ENCODE measurements around the gene ZNF624.
A peak's percentile ranks its signal among the peaks of the same experiment; 100 is the strongest.
"Not testable (repeated sequence)": the region's sequence is repeated elsewhere in the genome, so short reads cannot be mapped to it uniquely, and the experiment has no call there.

Gene ZNF624

DNA sequence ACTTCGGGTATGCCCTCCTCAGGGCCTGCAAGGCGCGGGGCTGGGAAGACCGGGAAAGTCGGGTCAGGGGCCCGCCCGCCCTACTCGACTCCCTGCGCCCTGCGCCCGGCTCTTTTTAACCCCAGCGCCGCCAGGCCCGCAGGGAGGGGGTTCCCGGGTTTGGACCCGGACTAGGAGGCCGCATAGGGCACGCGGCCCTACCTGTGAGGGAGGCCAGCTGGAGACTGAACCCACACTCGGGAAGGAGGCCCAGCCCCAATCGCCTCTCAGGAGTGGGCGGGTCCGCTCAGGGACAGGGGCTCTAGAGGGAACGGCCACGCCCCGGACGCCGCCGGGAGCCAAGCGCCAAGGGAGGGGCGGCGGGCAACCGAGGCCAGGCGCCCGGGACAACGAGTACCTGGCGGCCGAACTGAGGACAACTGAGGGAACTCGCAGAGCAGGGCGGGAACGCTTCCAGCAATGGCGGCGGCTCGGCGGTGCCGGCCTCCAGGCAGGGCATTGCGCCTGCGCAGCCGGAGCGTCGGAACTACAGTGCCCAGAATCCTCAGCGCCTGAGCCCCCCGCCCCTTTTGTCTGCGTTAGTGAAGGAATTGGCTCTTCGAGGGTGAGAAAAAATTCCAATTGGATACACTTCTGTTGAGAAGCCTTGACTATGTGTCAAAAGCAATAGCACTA lies at the start of gene ZNF624:
Gene ZNF624, minus strand, starts transcription at position 484 of the 675 bp plus-strand sequence.
- peak; percentile 87 for DNase-seq (ENCODE audit: low spot score)

DNA sequence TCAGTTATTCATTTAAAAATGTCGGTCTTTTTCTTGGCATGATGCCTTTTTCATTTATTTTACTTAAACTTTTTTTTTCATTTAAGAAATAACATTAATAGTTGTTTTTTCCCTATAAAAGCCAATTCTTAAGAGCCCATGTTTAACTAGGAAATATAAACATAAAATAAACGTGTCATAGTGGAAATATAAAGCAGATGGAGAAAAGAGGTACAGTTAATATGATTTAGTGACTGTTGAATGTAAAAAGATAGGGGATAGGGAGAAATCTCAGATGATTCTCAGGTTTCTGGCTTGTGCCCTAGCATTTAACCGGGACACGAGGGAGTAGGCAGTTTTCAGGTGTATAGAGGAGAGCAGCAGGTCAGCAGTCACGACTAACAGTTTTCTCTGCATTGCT lies 44.0 kb upstream of the ZNF624 start:
- DNase-seq (ENCODE audit: low spot score), result not testable (repeated sequence)

DNA sequence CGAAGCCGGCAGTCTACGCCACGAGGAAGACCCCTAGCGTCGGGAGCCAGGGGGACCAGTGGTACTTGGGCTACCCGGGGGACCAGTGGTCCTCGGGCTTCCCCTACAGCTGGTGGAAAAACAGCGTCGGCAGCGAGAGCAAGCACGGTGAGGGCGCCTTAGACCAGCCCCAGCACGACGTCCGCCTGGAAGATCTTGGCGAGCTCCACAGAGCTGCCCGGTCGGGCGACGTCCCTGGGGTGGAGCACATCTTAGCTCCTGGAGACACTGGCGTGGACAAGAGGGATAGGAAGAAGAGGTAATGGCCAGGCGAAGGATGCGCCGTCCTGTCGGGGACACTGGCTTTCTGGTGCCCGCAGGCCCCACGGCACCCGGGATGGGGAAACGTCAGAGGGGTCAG lies 36.8 kb upstream of the ZNF624 start:
- DNase-seq (ENCODE audit: low spot score), result not testable (repeated sequence)

DNA sequence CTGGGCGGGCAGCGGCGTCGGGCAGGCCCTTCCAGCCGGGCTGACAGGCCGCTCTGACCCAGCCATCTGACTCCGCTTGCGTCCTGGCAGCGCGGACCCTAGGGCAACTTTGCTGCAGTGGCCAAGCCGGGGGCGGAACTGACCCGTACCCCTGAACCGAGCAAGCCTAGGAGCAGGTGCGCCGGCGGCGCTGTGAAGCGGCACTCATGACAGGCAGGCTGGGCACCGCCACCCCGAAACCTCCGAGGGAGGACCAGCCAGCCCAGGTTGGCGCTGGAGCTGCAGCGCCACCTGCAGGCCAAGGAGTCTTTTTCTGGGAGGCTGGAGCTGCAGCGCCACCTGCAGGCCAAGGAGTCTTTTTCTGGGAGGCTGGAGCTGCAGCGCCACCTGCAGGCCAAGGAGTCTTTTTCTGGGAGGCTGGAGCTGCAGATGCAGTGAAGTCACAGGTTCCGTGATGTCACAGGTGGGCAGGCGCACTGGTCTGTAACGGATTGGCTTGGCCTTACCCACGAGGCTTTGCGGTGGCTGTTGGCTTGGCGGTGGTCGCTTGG lies 36.2 kb upstream of the ZNF624 start, which contains the start of gene CCDC144A:
Gene CCDC144A, plus strand, starts transcription at position 511 of the 551 bp plus-strand sequence. CDS start 160 bp downstream, outside the sequence.
- DNase-seq (ENCODE audit: low spot score), result peak; percentile 60

DNA sequence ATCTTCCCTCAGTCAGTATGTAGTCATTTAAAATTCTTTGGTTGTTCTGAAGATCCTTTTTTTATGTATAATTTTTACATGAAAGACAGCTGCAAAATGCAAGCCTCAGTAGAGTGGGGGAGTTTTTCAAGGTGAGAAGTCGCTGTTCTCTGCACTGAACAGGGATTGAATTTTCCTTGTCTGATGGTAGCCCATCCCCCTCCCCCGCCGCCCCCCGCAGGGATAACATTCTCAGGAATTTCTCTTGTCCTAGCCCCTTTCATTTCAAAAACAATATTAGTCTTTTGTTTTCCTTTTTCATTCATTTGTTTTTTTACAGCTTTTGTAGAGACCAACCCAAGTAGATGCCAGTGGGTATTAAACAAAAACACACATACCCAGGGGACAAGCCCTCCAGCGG lies 33.5 kb upstream of the ZNF624 start:
- not testable (repeated sequence) for DNase-seq (ENCODE audit: low spot score)

DNA sequence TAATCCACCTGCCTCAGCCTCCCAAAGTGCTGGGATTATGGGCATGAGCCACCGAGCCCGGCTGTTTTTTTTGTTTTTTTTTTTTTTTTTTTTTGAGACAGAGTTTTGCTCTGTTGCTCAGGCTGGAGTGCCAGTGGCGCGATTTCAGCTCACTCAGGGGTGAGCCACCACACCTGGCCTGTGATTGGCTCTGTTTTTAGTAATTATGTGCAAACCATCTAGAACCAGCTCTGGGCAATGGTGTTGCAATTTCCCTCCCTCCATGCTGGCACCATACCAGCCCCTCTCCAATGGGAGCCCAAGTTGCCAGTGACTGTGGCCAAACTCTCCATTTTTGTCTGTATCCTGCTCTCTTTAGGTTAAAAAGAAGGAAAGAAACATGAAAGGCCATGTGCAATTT lies 32.4 kb upstream of the ZNF624 start:
- DNase-seq (ENCODE audit: low spot score), result not testable (repeated sequence)

DNA sequence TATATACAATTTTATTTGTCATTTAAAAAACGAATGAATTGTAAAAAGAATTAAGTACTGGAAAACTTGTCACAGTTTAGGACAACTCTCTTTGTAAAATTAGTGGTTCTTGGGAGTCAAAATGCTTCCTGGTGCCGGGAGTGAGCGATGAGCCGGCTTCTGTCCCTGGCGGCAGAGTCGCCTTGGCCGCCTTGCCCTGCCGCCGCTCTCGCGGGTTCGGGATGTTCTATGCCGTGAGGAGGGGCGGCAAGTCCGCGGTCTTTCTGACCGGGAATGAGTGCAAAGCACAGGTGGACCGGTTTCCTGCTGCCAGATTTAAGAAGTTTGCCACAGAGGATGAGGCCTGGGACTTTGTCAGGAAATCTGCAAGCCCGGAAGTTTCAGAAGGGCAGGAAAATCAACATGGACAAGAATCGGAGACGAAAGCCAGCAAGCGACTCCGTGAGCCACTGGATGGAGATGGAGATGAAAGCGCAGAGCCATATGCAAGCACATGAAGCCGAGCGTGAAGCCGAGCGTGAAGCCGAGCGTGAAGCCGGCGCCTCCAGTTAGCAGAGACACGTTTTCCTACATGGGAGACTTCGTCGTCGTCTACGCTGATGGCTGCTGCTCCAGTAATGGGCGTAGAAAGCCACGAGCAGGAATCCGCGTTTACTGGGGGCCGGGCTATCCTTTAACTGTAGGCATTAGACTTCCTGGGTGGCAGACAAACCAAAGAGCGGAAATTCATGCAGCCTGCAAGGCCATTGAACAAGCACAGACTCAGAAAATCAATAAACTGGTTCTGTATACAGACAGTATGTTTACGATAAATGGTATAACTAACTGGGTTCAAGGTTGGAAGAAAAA lies 29.9 kb upstream of the ZNF624 start:
- not testable (repeated sequence) for DNase-seq (ENCODE audit: low spot score)

DNA sequence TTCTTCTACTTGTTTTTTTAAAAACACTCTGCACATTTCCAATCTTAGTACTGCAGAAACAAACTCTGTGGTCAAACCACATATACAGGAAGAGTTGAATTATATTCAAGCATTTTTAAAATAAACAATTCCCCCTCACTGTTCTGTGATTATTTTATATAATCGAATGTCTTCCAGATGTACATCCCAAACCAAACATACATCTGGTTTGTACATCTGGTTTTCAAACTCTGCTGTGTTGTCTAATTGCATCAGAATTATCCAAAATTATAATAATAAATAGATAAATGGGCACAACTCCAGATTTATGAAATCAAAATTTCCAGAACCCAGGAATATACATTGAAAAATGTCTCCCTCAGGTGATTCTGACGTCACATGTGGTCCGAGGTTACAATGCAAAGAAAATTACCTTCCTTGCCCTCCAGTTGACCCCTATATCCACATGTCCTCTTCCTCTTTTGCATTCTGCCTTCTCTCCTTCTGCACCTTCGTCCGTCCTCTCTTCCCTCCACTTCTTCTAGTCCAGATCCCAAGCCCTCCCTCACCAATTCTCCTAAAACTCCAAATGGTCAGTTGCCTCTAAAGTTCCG lies 23.1 kb upstream of the ZNF624 start:
- DNase-seq (ENCODE audit: low spot score), result no peak

DNA sequence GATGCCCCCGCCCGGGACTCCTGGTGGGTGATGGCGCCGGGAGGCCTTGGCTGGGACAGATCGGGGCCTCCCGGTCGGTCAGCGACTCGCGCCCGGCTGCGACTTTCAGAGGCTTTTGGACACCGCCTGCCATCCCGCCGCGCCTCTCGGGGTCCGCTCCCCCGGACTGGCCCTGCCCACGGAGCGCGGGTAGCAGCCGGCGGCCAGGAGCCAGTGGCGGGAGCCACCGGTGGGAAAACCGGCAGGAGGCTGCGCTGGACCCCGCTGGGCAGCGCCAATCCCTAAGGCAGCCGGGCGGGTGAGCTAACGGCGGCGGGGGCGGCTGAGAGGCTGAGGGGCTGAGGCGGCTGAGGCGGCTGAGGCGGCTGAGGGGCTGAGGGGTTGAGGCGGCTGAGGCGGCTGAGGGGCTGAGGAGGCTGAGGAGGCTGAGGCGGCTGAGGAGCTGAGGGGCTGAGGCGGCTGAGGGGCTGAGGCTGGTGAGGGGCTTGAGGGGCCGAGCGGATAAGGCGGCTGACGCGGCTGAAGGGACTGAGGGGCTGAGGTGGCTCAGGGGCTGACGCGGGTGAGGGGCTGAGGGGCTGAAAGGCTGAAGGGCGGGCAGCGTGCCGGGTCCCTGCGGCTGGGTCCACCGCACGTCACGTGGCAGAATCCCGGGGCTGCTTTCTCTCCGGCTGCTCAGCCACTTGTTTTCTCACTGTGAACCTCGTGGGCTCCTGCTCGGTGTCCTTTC lies 13.4 kb upstream of the ZNF624 start:
- not testable (repeated sequence) for DNase-seq (ENCODE audit: low spot score)

DNA sequence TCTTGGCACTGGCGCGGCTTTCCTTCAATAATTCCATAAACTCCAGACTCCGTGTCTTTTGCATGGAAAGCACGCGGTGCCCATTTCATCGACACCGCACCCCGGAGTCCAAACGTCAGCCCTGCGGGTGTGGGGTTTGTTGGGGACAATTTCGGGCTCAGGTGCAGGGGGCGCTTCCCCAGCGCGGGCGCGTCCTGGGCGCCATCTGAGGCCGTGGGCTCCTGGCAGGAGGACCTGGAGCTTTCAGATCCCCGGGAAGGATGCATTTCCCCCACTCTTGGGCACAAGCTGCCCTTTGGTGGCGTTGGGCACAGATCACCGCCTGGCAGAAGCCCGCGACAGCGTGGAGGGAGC lies 12.9 kb upstream of the ZNF624 start:
- DNase-seq (ENCODE audit: low spot score), result not testable (repeated sequence)

DNA sequence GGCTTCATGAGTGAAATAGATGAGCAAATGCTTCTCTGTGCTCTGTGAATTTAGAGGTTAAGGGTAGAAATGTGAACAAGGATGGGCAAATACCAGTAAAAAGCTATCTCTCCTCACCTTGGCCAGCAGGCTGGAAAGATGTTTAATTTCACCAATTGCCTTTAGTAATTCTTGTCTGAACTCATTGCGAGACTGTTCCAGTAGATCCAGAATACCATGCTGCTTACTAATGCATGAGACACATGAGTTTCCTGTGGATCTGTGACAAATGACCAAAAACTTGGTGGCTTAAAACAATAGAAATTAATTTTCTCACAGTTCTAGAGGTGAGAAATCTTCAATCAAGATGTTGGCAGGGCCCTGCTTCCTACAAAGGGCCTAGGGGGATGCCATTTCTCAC lies 9.3 kb upstream of the ZNF624 start:
- no peak for DNase-seq (ENCODE audit: low spot score)

DNA sequence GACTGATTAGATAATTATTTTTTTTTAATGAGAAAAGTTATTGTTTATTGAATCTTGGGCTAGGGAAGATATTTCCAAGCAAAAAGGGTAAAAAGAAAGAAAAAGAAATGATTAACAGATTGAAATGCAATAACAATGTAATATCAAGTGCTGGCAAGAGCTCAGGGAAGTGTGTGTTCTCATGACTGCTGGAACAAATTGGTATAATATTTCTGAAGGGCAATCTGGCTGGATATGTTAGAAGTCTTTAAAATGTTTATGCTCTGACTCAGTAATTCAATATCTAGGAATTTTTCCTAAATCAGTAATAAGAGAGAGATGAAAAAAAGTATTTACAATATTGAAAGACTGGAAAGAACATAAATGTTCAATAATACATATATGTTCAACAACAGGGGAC lies 7.6 kb upstream of the ZNF624 start:
- no peak for DNase-seq (ENCODE audit: low spot score)

DNA sequence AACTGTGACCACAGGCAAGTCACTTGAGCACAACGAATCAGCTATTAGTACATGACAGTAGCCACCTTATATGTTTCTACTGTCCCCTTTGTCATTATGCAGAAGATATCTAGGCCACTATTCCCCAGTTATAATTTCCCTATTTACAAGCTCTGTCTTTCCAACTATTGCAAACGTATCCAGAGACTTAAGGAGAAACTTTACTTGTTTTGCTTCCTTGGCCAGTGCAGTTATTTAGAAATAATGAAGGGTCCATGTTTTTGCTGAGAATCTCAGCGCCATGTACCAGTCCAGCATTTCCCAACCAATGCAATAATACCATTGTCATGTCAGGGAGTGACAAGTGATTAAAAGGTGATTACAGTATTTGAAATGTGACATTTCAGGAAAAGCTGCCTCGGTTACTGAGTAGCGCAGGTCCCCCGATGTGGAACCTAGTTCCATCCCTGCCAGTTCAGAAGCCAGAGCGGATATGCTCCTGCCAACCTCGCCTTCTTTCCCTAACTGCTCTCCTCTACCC lies 743 bp downstream of the ZNF624 start:
- DNase-seq (ENCODE audit: low spot score), result no peak

DNA sequence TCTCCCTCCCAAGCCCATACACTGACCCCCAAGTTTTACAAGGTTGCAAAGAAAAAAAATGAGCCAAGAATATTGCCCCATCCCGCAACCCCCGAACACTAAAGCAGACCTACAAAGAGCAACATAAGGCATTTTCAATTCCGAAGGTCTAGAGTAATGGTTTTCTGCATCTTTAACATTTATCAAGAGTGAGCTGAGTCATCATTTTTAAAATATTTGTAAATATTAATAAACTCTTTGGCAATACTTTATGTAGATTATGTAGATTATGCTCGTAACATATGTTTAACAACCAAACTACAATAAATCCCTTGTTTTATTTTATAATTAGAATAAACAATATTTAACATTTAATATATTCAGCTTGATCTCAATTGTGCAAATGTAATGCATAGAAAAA lies 1.4 kb downstream of the ZNF624 start:
- no peak for DNase-seq (ENCODE audit: low spot score)

DNA sequence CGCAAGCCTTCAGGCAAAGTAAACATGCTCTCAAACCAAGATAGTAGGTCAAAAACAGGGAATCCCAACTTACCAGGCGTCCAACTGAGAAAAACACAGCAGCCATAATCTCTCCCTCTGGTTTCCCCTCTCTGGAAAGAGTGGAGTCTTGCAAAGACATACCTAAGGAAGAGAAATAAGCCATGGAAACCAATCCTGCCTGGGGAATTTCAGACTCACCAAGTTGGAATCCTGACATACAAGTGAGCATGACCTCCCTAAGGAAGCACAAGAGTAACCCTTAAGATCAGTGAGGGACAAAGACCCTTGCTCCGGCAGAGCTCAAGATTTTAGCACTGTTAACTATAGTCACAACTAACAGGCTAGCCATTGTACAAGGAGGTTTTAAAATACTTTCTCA lies 4.1 kb downstream of the ZNF624 start:
- DNase-seq (ENCODE audit: low spot score), result no peak

DNA sequence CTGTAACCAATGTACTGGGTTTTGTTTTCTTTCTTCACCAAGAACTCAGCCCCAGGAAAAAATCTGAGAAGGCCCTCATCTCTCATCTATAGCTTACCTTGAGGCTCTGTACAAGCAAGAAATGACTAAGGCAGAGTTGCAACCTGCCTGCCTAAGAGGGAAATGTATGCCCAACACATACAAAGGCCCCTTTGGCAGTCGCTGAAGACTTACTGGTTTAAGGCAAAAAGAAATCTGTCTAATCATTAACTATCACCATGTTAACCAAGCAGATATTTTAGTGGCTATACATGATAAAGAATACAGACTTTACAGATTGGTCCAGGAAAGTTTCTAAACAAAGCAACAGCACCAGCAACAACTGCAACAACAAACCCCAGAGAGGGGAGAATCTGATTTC lies 14.2 kb downstream of the ZNF624 start:
- DNase-seq (ENCODE audit: low spot score), result no peak

DNA sequence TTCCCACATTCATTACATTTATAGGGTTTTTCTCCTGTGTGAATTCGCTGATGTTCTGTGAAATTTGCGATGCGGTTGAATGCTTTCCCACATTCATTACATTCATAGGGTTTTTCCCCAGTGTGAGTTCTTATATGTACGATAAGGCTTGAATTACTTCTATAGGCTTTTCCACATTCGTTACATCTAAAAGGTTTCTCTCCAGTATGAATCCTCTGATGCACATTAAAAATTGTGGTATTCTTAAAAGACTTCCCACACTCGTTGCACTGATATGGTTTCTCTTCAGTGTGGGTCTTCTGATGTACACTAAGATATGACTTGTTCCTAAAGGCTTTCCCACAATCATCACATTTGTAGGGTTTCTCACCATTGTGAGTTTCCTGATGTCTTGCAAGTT lies 30.4 kb downstream of the ZNF624 start:
- DNase-seq (ENCODE audit: low spot score), result no peak

DNA sequence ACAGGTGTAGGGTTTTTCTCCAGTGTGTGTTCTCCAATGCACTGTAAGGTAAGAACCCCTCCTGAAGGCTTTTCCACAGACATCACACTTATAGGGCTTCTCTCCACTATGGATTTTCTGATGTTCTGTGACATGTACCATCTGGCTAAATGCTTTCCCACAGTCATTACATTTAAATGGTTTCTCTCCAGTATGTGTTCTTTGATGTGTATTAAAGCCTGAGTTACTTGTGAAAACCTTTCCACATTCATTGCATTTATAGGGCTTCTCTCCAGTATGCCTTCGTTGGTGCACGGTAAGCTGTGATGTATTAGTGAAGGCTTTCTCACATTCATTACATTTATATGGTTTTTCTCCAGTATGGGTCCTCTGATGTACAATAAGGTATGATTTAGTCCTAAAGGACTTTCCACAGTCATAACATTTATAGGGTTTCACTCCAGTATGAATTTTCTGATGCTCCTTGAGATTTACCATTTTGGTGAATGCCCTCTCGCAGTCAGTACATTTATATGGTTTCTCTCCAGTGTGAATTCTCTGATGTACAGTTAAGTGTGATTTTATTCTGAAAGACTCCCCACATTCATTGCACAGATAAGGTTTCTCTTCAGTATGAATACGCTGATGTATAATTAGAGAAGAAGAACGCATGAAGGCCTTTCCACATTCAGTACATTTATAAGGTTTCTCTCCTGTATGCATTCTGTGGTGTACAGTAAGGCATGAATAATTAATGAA lies 30.9 kb downstream of the ZNF624 start:
- DNase-seq (ENCODE audit: low spot score), result no peak

DNA sequence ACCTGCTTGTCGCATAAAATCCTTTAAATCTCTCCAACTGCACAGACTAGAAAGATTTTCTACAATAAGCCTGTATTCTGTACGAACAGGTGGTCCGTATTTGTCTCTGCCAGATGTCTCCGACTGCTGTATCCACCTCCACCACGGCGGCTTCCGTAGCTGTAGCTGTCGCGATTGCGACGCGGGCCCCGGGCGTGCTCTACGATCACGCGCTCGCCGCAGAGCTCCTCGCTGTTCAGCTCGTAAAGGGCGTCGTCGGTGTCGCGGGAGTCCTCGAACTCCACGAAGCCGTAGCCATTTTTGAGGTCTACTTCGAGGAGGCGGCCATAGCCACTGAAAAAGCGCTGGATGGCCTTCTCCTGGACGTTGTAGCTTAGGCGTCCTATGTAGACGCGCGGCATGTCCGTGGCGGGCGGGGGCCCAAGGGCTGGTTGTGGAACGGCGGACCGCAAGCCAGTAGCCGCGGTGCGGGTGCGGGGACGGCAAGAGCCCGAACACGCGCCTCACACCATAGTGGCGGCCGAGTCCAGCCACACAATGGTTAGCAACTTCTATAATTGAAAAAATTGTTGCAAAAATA lies 36.1 kb downstream of the ZNF624 start:
- DNase-seq (ENCODE audit: low spot score), result no peak

DNA sequence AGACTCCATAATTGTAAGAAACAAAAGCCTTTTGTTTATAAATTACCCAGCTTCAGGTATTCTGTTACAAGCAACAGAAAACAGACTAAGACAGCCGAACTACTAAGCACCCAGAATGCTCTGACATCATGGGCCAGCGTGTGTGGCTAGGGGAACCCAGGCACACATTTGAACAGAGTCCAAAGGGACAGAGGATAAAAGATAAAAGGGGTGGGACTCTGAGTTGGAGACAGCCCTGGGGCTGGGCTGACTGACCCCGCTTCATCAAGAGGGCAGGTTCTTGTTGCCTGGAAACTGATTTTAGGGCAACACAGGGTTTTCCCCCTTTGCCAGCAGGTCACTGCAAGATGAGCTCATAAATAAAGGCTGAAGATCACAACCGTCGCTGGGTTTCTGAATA lies 54.1 kb downstream of the ZNF624 start:
- DNase-seq (ENCODE audit: low spot score), result no peak
